ENCODE measurements around the gene SNAI1.

DNA sequence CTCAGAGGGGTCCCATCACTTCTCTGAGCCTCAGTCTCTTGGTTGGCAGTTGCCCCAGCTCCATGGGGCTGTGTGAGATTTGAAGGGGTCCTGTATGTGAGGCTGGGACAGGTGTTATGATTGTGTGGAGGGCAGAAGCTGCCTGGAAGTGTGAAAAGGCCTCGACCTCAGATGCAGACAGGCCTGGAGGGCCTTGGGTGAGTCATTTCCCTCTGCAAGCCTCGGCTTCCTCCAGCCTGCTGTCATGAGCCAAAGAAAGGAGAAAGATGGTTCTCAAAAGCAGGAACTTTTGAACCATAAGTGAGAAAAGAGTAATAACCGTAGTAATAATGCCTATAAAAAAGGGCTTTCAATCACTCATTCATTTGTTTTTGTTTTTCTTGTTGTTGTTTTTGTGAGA is 37.5 kb downstream of the SNAI1 start:
- no peak for TF ChIP-seq ZNF274 (IDR thresholded peaks at IDR 0.05; ENCODE audit: low read depth, low read length)
- TF ChIP-seq YY1 (IDR thresholded peaks at IDR 0.05; ENCODE audit: insufficient read depth, insufficient read length): no peak
